Measurements from ENCODE around the gene HMOX1.

Gene HMOX1

DNA sequence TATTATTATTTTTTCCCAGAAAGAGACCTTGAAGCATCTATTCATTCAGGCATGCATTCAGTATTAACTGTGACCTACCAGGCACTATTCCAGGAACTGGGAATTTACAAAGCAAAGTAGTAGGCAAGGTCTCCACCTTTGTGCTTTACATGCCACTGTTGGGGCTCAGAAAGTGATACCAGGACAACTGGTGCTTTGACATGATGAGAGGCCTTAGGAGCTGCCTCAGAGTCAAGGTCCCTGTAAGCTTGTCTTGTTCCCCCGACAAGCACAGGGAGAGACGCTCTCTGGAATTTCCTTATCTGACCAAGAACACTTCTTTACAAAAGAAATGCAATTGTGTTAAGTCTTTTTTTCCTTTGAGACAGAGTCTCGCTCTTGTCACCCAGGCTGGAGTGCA lies 2.3 kb upstream of the HMOX1 start:
- DNase-seq: no peak

DNA sequence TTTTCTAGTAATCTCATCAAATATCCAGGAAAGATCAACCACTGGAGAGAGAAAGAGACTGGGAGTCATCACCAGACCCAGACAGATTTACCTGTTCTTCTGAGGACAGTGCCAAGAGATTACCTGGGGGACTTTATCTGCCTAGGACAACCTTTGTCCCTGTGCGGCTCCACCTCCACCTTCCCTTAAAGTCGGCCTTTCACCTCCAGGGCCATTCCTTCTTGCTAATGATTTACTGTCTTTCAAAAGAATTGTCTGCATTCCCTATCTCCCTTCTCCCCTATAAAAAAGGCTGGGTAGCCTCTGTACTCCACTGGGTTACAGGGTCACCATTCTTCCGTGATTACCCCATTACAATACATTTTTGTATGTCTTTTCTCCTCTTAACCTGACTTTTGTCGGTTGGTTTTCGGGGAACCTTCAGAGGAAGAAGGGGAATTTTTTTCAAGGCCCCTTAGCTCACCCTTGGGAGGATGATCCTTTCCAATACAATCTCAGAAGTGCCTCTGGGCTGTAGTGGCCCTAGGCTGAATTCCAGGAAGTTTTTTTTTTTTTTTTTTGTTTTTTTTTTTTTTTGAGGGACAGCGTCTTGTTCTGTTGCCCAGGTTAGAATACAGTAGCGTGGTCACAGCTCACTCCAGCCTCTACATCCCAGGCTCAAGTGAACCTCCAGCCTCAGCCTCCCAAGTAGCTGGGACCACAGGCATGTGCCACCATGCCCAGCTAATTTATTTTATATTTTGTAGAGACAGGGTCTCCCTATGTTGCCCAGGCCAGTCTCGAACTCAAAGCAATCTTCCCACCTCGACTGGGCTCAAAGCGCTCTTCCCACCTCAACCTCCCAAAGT lies 1.5 kb upstream of the HMOX1 start:
- no peak for DNase-seq

GRCh38 chr22:35380013-35380412 lies 883 bp upstream of the HMOX1 start:
- no peak for DNase-seq

- DNase-seq: peak in 2 of 58 donors; percentile 30 to 35
Observed at GRCh38 chr22:35381424-35382009, 621 bp downstream of the HMOX1 start.

DNA sequence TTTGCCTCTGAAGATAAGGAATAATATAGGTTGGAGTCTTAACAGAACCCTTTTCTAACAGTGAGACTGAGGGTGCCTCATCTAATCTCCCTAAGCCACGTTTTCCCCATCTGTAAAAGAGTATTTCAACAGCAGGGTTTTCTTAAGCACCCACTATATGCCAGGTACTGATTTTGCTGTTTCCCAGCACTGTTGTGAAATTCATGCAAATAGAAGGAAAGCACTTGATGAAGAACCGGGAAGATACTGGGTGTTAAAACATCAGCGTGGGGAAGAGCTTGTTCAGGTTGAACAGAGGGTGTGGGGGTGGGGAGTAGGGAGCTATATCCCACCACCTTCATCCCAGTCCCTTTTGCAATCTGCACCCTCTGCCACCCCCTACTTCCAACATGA lies 2.8 kb downstream of the HMOX1 start:
- DNase-seq: no peak

- no peak for DNase-seq
Observed at GRCh38 chr22:35384527-35384926, 3.6 kb downstream of the HMOX1 start.

- no peak for DNase-seq
Observed at GRCh38 chr22:35384975-35385588, 4.2 kb downstream of the HMOX1 start.

GRCh38 chr22:35386670-35387288 lies 5.9 kb downstream of the HMOX1 start:
- DNase-seq: no peak

GRCh38 chr22:35390933-35391332 lies 10.0 kb downstream of the HMOX1 start:
- no peak for DNase-seq

DNA sequence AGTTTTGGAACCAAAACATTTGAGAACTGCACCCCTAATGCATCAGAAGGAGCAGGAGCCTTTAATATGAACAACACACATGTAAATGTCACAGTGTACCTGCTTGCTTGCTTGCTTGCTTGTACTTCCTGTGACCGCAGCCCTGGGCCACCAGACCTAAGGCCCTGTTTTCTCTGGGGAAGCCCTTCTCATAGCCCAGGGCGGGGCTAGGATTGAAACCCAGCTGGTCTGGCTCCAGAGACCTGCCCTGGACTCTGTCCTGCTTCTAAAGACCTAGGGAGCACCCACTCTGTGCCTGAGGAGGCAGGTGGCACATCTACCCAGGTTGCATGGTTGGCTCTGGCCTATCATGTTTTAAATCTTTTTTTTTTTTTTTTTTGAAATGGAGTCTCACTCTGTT lies 11.5 kb downstream of the HMOX1 start:
- no peak for DNase-seq

DNA sequence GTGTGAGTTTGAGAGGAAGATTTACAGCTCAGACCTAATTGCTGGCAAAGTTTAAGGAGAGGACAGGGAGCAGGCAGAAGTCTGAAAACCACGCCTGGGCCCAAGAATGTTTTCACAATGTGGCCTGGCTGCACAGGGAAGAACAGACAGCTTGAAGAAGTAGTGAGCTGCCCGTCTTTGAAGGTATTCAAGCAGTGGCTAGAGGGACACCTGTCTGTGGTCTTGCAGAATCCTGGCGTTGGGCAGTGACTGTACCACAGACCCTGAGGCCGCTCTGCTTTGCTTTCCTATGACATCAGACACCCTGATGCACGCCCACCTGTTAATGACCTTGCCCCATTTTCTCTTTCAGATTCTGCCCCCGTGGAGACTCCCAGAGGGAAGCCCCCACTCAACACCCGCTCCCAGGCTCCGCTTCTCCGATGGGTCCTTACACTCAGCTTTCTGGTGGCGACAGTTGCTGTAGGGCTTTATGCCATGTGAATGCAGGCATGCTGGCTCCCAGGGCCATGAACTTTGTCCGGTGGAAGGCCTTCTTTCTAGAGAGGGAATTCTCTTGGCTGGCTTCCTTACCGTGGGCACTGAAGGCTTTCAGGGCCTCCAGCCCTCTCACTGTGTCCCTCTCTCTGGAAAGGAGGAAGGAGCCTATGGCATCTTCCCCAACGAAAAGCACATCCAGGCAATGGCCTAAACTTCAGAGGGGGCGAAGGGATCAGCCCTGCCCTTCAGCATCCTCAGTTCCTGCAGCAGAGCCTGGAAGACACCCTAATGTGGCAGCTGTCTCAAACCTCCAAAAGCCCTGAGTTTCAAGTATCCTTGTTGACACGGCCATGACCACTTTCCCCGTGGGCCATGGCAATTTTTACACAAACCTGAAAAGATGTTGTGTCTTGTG lies 12.5 kb downstream of the HMOX1 start:
- no peak for DNase-seq

DNA sequence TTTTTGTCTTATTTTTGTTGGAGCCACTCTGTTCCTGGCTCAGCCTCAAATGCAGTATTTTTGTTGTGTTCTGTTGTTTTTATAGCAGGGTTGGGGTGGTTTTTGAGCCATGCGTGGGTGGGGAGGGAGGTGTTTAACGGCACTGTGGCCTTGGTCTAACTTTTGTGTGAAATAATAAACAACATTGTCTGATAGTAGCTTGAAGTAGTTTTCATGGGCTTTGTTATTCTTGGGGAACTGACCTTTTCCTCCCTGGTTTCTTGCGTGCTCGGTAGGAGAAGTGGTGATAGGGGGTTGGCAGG lies 13.1 kb downstream of the HMOX1 start:
- DNase-seq: no peak

DNA sequence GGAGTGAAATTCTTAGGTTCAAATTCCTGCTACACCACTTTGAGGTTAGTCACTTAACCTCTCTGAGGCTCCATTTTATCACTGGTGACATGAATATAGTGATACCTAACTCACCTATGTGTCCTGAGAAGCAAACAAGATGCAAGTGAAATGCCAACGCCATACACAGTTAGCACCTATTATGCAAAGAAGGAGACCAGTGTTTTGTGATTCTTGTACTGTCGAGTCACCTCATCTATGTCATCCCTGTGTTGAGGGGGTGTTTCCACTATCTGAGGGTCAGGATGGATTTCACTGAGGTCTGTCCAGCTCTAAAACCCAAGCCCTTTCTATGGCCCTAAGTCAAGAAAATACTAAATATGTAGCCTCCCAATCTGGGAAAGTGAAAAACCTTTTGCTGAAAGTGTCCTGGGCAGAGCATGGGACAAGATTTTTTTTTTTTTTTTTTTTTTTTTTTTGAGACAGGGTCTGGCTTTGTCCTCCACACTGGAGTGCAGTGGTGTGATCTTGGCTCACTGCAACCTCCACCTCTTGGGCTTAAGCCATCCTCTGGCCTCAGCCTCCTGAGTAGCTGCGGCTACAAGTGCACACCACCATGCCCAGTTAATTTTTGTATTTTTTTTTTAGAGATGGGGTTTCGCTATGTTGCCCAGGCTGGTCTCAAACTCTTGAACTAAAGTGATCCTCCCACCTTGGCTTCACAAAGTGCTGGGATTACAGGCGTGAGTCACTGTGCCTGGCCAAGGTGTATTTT lies 14.1 kb downstream of the HMOX1 start:
- DNase-seq: no peak

DNA sequence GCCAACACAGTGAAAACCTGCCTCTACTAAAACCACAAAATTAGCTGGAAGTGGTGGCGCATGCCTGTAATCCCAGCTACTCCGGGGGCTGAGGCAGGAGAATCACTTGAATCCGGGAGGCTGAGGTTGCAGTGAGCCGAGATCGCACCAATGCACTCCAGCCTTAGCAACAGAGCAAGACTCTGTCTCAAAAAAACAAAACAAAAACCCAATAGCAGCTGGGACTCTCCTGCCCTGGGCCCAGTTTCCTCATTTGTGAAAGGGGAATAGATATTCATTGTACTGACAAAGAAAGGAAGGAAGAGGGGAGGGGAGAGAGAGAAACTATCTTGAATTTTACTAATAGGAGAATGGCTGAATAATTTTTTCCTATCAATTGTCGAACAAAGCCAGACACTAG lies 15.7 kb downstream of the HMOX1 start:
- DNase-seq: peak in 4 of 58 donors; percentile 3 to 22 (median 10)

GRCh38 chr22:35397095-35397904 lies 16.4 kb downstream of the HMOX1 start:
- no peak for DNase-seq

GRCh38 chr22:35398591-35398973 lies 17.7 kb downstream of the HMOX1 start:
- DNase-seq: no peak

- DNase-seq: peak in 1 of 58 donors; percentile 39
Observed at GRCh38 chr22:35399114-35399677, 18.3 kb downstream of the HMOX1 start.

GRCh38 chr22:35399678-35400500 lies 19.0 kb downstream of the HMOX1 start, which contains the start of gene MCM5:
Gene MCM5, plus strand, starts transcription at chr22:35400140. Its CDS starts 299 bp downstream, at chr22:35400439.
- peak; percentile 42 to 97 (median 92) for DNase-seq
